SK-N-SH (cell line): ENCODE measurements around the gene ERC2. TPM values are rescaled to one million over a fixed set of nuclear protein-coding genes. Genes with fewer than 3 reads are reported as not detected.

Experiments
- CTCF ChIA-PET: fragments of 300-600, 350-600 bp; formaldehyde crosslinking; extraction: SDS; loops from one replicate; lab custom pipeline; 2021; lab: Yijun Ruan, JAX
- POLR2A ChIA-PET: fragments of 350-600 bp; sonication (Branson Sonifier 250); formaldehyde crosslinking; extraction: SDS; loops from one replicate; lab custom pipeline; 2020; ENCODE audit warnings: antibody characterized with exemption, inconsistent platforms; lab: Yijun Ruan, JAX
- DNase-seq: peaks from one replicate; pipeline ENCODE4 v3.0.0; 2012
- H2AFZ ChIP-seq: fragments of 200-600 bp; sonication (generic); 2 replicates; pipeline ENCODE4 v1.8.1; 2016; ENCODE audit warnings: antibody characterized with exemption, mild to moderate bottlenecking, low read depth
- H3F3A ChIP-seq: fragments of 200-600 bp; sonication (generic); replicated peaks from 2 replicates; pipeline ENCODE3; 2016; ENCODE audit warnings: antibody characterized with exemption, mild to moderate bottlenecking; ENCODE audit not compliant: insufficient read depth
- H3K27ac ChIP-seq, 2 experiments: fragments of 200-500 bp in 1 of 2; fragments of 200-600 bp in 1 of 2; sonication (Bioruptor generic) in 1 of 2; sonication (generic), shearing (Covaris generic) in 1 of 2; 2 replicates each; pipeline versions ENCODE4 v1.5.1 to v1.6.1; 2014 to 2016; ENCODE audit warnings: low read depth in 2 of 2, inconsistent platforms in 1 of 2, low read length in 1 of 2, mild to moderate bottlenecking in 1 of 2, mixed read lengths in 1 of 2
- H3K27me3 ChIP-seq: fragments of 200-600 bp; sonication (generic), shearing (Covaris generic); 2 replicates; pipeline ENCODE4 v1.6.1; 2016; ENCODE audit warnings: mixed run types; ENCODE audit not compliant: insufficient read depth
- H3K36me3 ChIP-seq, 2 experiments: fragments of 200-500 bp in 1 of 2; fragments of 200-600 bp in 1 of 2; sonication (Bioruptor generic) in 1 of 2; sonication (generic) in 1 of 2; replicated peaks in 1 of 2; 2 replicates each; pipeline versions ENCODE3 to v1.5.1; 2014 to 2016; ENCODE audit warnings: low read length in 1 of 2, mild to moderate bottlenecking in 1 of 2; ENCODE audit not compliant: insufficient read depth in 2 of 2, control insufficient read depth in 1 of 2
- H3K4me1 ChIP-seq, 2 experiments: fragments of 200-500 bp in 1 of 2; fragments of 200-600 bp in 1 of 2; sonication (Bioruptor generic) in 1 of 2; sonication (generic), shearing (Covaris generic) in 1 of 2; 2 replicates each; pipeline versions ENCODE4 v1.5.1 to v1.6.1; 2014 to 2016; ENCODE audit warnings: low read depth in 1 of 2, low read length in 1 of 2, mixed run types in 1 of 2; ENCODE audit not compliant: insufficient read depth in 2 of 2, control insufficient read depth in 1 of 2
- H3K4me2 ChIP-seq: fragments of 200-600 bp; sonication (generic), shearing (Covaris generic); 2 replicates; pipeline ENCODE4 v1.6.1; 2017; ENCODE audit warnings: mixed run types
- H3K4me3 ChIP-seq, 2 experiments: fragments of 200-500 bp in 1 of 2; fragments of 200-600 bp in 1 of 2; sonication (Bioruptor generic) in 1 of 2; sonication (generic), shearing (Covaris generic) in 1 of 2; 2 replicates each; pipeline versions ENCODE4 v1.5.1 to v1.8.1; 2014 to 2016; ENCODE audit warnings: low read depth in 2 of 2, inconsistent platforms in 1 of 2, low read length in 1 of 2, mild to moderate bottlenecking in 1 of 2, mixed read lengths in 1 of 2, moderate library complexity in 1 of 2
- H3K79me2 ChIP-seq: fragments of 200-600 bp; sonication (generic); 2 replicates; pipeline ENCODE4 v1.8.1; 2017; ENCODE audit warnings: mild to moderate bottlenecking; ENCODE audit not compliant: insufficient read depth
- H3K9ac ChIP-seq: fragments of 200-600 bp; sonication (generic); 2 replicates; pipeline ENCODE4 v1.6.1; 2017; ENCODE audit warnings: mixed run types
- H3K9me2 ChIP-seq: fragments of 200-600 bp; sonication (generic); 2 replicates; pipeline ENCODE4 v1.6.1; 2017; ENCODE audit warnings: mixed run types
- H3K9me3 ChIP-seq: fragments of 200-600 bp; sonication (generic); 2 replicates; pipeline ENCODE4 v1.6.1; 2017; ENCODE audit warnings: mixed run types, mild to moderate bottlenecking, moderate library complexity
- H4K20me1 ChIP-seq: fragments of 200-600 bp; sonication (generic); 2 replicates; pipeline ENCODE4 v1.6.1; 2017; ENCODE audit warnings: mild to moderate bottlenecking, mixed run types; ENCODE audit not compliant: insufficient read depth
- CHD2 ChIP-seq: fragments of 150-350 bp; IDR thresholded peaks from 2 replicates; pipeline ENCODE4 v1.6.1; 2018; ENCODE audit warnings: low read length; ENCODE audit not compliant: partially characterized antibody
- CTCF ChIP-seq: fragments of 200-600 bp; sonication (generic); IDR thresholded peaks from 2 replicates; pipeline ENCODE4 v1.6.1; 2017; ENCODE audit warnings: antibody characterized with exemption, mild to moderate bottlenecking, moderate library complexity
- GABPA ChIP-seq: IDR thresholded peaks from 2 replicates; pipeline ENCODE4 v1.4.0; 2012; ENCODE audit warnings: low read depth, mild to moderate bottlenecking
- GATA2 ChIP-seq: sonication (generic); formaldehyde crosslinking; IDR thresholded peaks from 2 replicates; pipeline ENCODE4 v1.5.0; 2020; ENCODE audit warnings: mild to moderate bottlenecking, missing genetic modification reagents
- MEF2A ChIP-seq: IDR thresholded peaks from 2 replicates; pipeline ENCODE4 v1.4.0; 2012; ENCODE audit warnings: low read depth, borderline replicate concordance
- RCOR1 ChIP-seq: fragments of 150-350 bp; IDR thresholded peaks from 2 replicates; pipeline ENCODE4 v1.6.1; 2017; ENCODE audit warnings: antibody characterized with exemption, low read length
- REST ChIP-seq: IDR thresholded peaks from 2 replicates; pipeline ENCODE4 v1.6.1; 2012; ENCODE audit warnings: mild to moderate bottlenecking, low read depth, low read length, moderate library complexity
- RFX5 ChIP-seq: IDR thresholded peaks from 2 replicates; pipeline ENCODE4 v1.6.1; 2012; ENCODE audit warnings: mild to moderate bottlenecking, improper control_type of control experiment, low read length
- SMC3 ChIP-seq: IDR thresholded peaks from 2 replicates; pipeline ENCODE4 v1.6.1; 2012; ENCODE audit warnings: low read depth, low read length, improper control_type of control experiment
- TEAD4 ChIP-seq: IDR thresholded peaks from 2 replicates; pipeline ENCODE4 v1.4.0; 2012; ENCODE audit warnings: mild to moderate bottlenecking, borderline replicate concordance; ENCODE audit not compliant: insufficient read depth
- USF1 ChIP-seq: IDR thresholded peaks from 2 replicates; pipeline ENCODE4 v1.4.0; 2012; ENCODE audit warnings: low read depth, borderline replicate concordance
- YY1 ChIP-seq: IDR thresholded peaks from 2 replicates; pipeline ENCODE4 v1.4.0; 2012; ENCODE audit warnings: low read depth, mild to moderate bottlenecking
- WGBS: methylation state at CpG from one replicate; pipeline ENCODE4 v1.1.6; 2017; ENCODE audit warnings: low lambda C conversion rate; 5-methylcytosine and 5-hydroxymethylcytosine counted together
- polyA plus RNA-seq, 3 experiments: library from polyadenylated mRNA; depleted of rRNA; stranded (reverse); fragments of >200 nt; gene quantifications; 2 replicates each; pipeline ENCODE4 v1.2.3, GENCODE V29; 2012

The ERC2 gene
- polyA plus RNA-seq, 1 of the 3 experiments (the other 2 are of a cell fraction): 1.6 TPM

GRCh38 chr3:56233742-56234141, 234.5 kb downstream of the ERC2 start:
- 65% methylated on average over 3 of the region's 3 CpGs for WGBS
- no peaks in the 10 kb centered on the region for H3F3A ChIP-seq

More at GRCh38 chr3:56233742-56234141, 234.5 kb downstream of the ERC2 start:
- CTCF ChIA-PET: no interaction called here
- no peaks in the 10 kb centered on the region for H3K36me3 ChIP-seq
- DNase-seq: no peak
- H3K9me3 ChIP-seq: no peaks in the 10 kb centered on the region
- H3K79me2 ChIP-seq: no peaks in the 10 kb centered on the region
- H2AFZ ChIP-seq: no peak overlapping the region
- no peaks in the 10 kb centered on the region for H3K9me2 ChIP-seq
- no peaks in the 10 kb centered on the region for H3K4me1 ChIP-seq
- no peak overlapping the region for H3K9ac ChIP-seq
- no peaks in the 10 kb centered on the region for H3K27me3 ChIP-seq
- POLR2A ChIA-PET: no interaction called here
- no peak overlapping the region for H3K4me3 ChIP-seq
- no peaks in the 10 kb centered on the region for H4K20me1 ChIP-seq
- TF ChIP-seq YY1: no peak
- no peak for TF ChIP-seq SMC3
- TF ChIP-seq GATA2 (CRISPR knock-in tag): no peak
- no peak for TF ChIP-seq USF1
- no peak for TF ChIP-seq MEF2A
- no peak for TF ChIP-seq RCOR1
- TF ChIP-seq TEAD4: no peak
- no peak for TF ChIP-seq CHD2
- TF ChIP-seq REST: no peak
- no peak for TF ChIP-seq CTCF
- TF ChIP-seq RFX5: no peak
- TF ChIP-seq GABPA: no peak
- H3K27ac ChIP-seq: no peak overlapping the region
- no peak overlapping the region for H3K4me2 ChIP-seq
